Astrocyte (in vitro differentiated cells and primary cell): ENCODE results near the gene RWDD2A. TPM values are rescaled to one million over a fixed set of nuclear protein-coding genes. Genes with fewer than 3 reads are reported as not detected.

Experiments used
- DNase-seq: peaks from one replicate; pipeline ENCODE4 v3.0.0-alpha.2; 2010; ENCODE audit warnings: low read depth
- FAIRE-seq: peaks from 2 replicates; lab custom pipeline; 2011; peaks lifted over from hg19 to GRCh38; lab: Jason Lieb, UNC
- H2AFZ ChIP-seq: 2 replicates; pipeline ENCODE4 v1.6.0; 2012; ENCODE audit warnings: low read depth, low read length, inconsistent platforms
- H3K27ac ChIP-seq: 2 replicates; pipeline ENCODE4 v1.5.1; 2011; ENCODE audit warnings: low read depth, low read length, inconsistent platforms
- H3K27me3 ChIP-seq: 2 replicates; pipeline ENCODE4 v1.6.0; 2011; ENCODE audit warnings: low read length, inconsistent platforms; ENCODE audit not compliant: insufficient read depth
- H3K36me3 ChIP-seq: 2 replicates; pipeline ENCODE4 v1.5.1; 2011; ENCODE audit warnings: low read length, inconsistent platforms; ENCODE audit not compliant: insufficient read depth
- H3K4me1 ChIP-seq: 2 replicates; pipeline ENCODE4 v1.5.1; 2011; ENCODE audit warnings: low read length, inconsistent platforms; ENCODE audit not compliant: insufficient read depth
- H3K4me2 ChIP-seq: 2 replicates; pipeline ENCODE4 v1.6.0; 2012; ENCODE audit warnings: low read length, inconsistent platforms
- H3K4me3 ChIP-seq: 2 replicates; pipeline ENCODE4 v1.5.1; 2011; ENCODE audit warnings: low read depth, mild to moderate bottlenecking, low read length, inconsistent platforms; ENCODE audit not compliant: insufficient read depth
- H3K79me2 ChIP-seq: 2 replicates; pipeline ENCODE4 v1.6.0; 2012; ENCODE audit warnings: mild to moderate bottlenecking, low read length, inconsistent platforms; ENCODE audit not compliant: insufficient read depth
- H3K9ac ChIP-seq: 2 replicates; pipeline ENCODE4 v1.6.0; 2012; ENCODE audit warnings: mild to moderate bottlenecking, low read length, inconsistent platforms
- H3K9me3 ChIP-seq: 2 replicates; pipeline ENCODE4 v1.5.1; 2012; ENCODE audit warnings: low read depth, mild to moderate bottlenecking, low read length, inconsistent platforms; ENCODE audit not compliant: insufficient read depth
- H4K20me1 ChIP-seq: 2 replicates; pipeline ENCODE4 v1.6.0; 2012; ENCODE audit warnings: low read length, inconsistent platforms; ENCODE audit not compliant: insufficient read depth
- H3K27ac Mint-ChIP-seq: one replicate; pipeline ENCODE4 v1.8.0; 2021; ENCODE audit warnings: mild to moderate bottlenecking, mixed read lengths; ENCODE audit not compliant: unreplicated experiment
- H3K27me3 Mint-ChIP-seq: one replicate; pipeline ENCODE4 v1.8.0; 2021; ENCODE audit warnings: low read depth, mixed read lengths; ENCODE audit not compliant: unreplicated experiment
- H3K36me3 Mint-ChIP-seq: one replicate; pipeline ENCODE4 v1.8.0; 2021; ENCODE audit warnings: low read depth, mixed read lengths; ENCODE audit not compliant: unreplicated experiment
- H3K4me1 Mint-ChIP-seq: one replicate; pipeline ENCODE4 v1.8.0; 2021; ENCODE audit warnings: low read depth, mixed read lengths; ENCODE audit not compliant: unreplicated experiment
- H3K4me3 Mint-ChIP-seq: one replicate; pipeline ENCODE4 v1.8.0; 2021; ENCODE audit warnings: mild to moderate bottlenecking, moderate library complexity, mixed read lengths; ENCODE audit not compliant: unreplicated experiment
- H3K9me3 Mint-ChIP-seq: one replicate; pipeline ENCODE4 v1.8.0; 2021; ENCODE audit warnings: mild to moderate bottlenecking, mixed read lengths; ENCODE audit not compliant: unreplicated experiment
- CTCF ChIP-seq: IDR thresholded peaks from 2 replicates; pipeline ENCODE4 v1.5.1; 2011; ENCODE audit warnings: low read depth, mild to moderate bottlenecking, inconsistent platforms, low read length, moderate library complexity; ENCODE audit not compliant: insufficient read depth
- EZH2 ChIP-seq: IDR thresholded peaks from 2 replicates; pipeline ENCODE4 v1.6.1; 2012; ENCODE audit warnings: mild to moderate bottlenecking, low read length, inconsistent platforms; ENCODE audit not compliant: insufficient read depth
- total RNA-seq: library from RNA; stranded (reverse); gene quantifications from 2 replicates; pipeline ENCODE4 v1.2.1, GENCODE V29; 2021

The RWDD2A gene
- total RNA-seq, 1 donor from 2014 or later = 4.9 TPM

- peak; percentile 17 for DNase-seq
- FAIRE-seq = peak; percentile 37
- H3K27me3 Mint-ChIP-seq = no peaks in the 10 kb centered on the region
- H3K4me2 ChIP-seq = no peak overlapping the region
- H3K9me3 Mint-ChIP-seq = no peaks in the 10 kb centered on the region
- no peaks in the 10 kb centered on the region for H3K79me2 ChIP-seq
- TF ChIP-seq CTCF = no peak
- TF ChIP-seq EZH2 = no peak
- H3K27ac ChIP-seq = no peak overlapping the region
- no peak overlapping the region for H3K4me3 ChIP-seq
- no peak overlapping the region for H2AFZ ChIP-seq
- H3K27me3 ChIP-seq = no peaks in the 10 kb centered on the region
- H3K4me1 Mint-ChIP-seq = peaks cover 18% of the 10 kb centered on the region
- no peaks in the 10 kb centered on the region for H3K36me3 ChIP-seq
- no peak overlapping the region for H3K27ac Mint-ChIP-seq
- no peak overlapping the region for H3K4me3 Mint-ChIP-seq
- peaks cover 4% of the 10 kb centered on the region for H3K36me3 Mint-ChIP-seq
- H3K9ac ChIP-seq = no peak overlapping the region
- H4K20me1 ChIP-seq = no peaks in the 10 kb centered on the region
- H3K9me3 ChIP-seq = no peaks in the 10 kb centered on the region
- peaks cover 6% of the 10 kb centered on the region for H3K4me1 ChIP-seq
Observed at GRCh38 chr6:83216806-83217205, 23.6 kb downstream of the RWDD2A start.

GRCh38 chr6:83218646-83219045 lies 25.5 kb downstream of the RWDD2A start:
- Mint-ChIP-seq H3K27me3 (no peaks in the 10 kb centered on the region), H3K4me1 (peaks cover 18% of the 10 kb centered on the region)
- no peak overlapping the region for H3K4me2 ChIP-seq

More at GRCh38 chr6:83218646-83219045, 25.5 kb downstream of the RWDD2A start:
- Histone ChIP-seq H3K27me3 (no peaks in the 10 kb centered on the region), H3K9me3 (no peaks in the 10 kb centered on the region), H2AFZ (no peak overlapping the region), H3K27ac (no peak overlapping the region), H4K20me1 (no peaks in the 10 kb centered on the region), H3K79me2 (no peaks in the 10 kb centered on the region), H3K36me3 (no peaks in the 10 kb centered on the region), H3K9ac (no peak overlapping the region), H3K4me1 (peaks cover 6% of the 10 kb centered on the region), H3K4me3 (no peak overlapping the region)
- TF ChIP-seq CTCF (no peak), EZH2 (no peak)
- DNase-seq (no peak), FAIRE-seq (no peak)
- Mint-ChIP-seq H3K36me3 (peaks cover 4% of the 10 kb centered on the region), H3K27ac (no peak overlapping the region), H3K9me3 (no peaks in the 10 kb centered on the region), H3K4me3 (no peak overlapping the region)
